ENCODE measurements around the gene KRTAP10-2.

KRTAP10-2 gene

DNA sequence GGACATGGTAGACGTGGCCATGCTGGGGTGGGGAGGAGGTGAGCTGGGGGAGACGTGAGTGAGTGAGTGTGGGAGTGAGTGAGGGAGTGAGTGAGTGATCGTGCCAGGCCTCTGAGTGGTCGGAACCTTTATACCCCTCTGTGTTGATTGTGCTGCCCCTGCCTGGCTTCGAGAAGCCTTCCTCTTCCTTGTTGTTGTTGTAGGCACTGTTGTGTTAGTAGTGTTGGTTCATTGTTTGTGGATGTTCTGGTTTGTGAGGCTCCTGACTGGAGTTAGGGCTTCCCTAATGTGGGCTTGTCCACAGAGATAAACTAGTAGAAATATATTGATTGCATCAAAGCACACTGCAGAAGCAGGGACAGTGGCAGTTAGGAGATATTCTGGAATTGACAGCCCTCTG is 7.4 kb upstream of the KRTAP10-2 start, which contains the start of gene KRTAP10-3:
KRTAP10-3 (minus strand) TSS at position 101 of the 400 bp plus-strand sequence; CDS start at position 21, 80 bp downstream.
- TF ChIP-seq TAF1 (IDR thresholded peaks at IDR 0.05; ENCODE audit: borderline replicate concordance, insufficient read depth, low read length) (no peak), SIN3A (IDR thresholded peaks at IDR 0.05; ENCODE audit: borderline replicate concordance, insufficient read depth, low read length) (no peak), FOXP2 (optimal IDR thresholded peaks at IDR 0.05; ENCODE audit: borderline replicate concordance, extremely low read depth, extremely low read length, insufficient read depth) (no peak), POLR2AphosphoS5 (IDR thresholded peaks at IDR 0.05; ENCODE audit: low read depth, low read length) (no peak)
- TF ChIP-seq, protein P1, sequence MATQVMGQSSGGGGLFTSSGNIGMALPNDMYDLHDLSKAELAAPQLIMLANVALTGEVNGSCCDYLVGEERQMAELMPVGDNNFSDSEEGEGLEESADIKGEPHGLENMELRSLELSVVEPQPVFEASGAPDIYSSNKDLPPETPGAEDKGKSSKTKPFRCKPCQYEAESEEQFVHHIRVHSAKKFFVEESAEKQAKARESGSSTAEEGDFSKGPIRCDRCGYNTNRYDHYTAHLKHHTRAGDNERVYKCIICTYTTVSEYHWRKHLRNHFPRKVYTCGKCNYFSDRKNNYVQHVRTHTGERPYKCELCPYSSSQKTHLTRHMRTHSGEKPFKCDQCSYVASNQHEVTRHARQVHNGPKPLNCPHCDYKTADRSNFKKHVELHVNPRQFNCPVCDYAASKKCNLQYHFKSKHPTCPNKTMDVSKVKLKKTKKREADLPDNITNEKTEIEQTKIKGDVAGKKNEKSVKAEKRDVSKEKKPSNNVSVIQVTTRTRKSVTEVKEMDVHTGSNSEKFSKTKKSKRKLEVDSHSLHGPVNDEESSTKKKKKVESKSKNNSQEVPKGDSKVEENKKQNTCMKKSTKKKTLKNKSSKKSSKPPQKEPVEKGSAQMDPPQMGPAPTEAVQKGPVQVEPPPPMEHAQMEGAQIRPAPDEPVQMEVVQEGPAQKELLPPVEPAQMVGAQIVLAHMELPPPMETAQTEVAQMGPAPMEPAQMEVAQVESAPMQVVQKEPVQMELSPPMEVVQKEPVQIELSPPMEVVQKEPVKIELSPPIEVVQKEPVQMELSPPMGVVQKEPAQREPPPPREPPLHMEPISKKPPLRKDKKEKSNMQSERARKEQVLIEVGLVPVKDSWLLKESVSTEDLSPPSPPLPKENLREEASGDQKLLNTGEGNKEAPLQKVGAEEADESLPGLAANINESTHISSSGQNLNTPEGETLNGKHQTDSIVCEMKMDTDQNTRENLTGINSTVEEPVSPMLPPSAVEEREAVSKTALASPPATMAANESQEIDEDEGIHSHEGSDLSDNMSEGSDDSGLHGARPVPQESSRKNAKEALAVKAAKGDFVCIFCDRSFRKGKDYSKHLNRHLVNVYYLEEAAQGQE (IDR thresholded peaks at IDR 0.05; ENCODE audit: insufficient read depth in 1 of 2, low read depth in 2 of 2, low read length in 2 of 2) = no peak

DNA sequence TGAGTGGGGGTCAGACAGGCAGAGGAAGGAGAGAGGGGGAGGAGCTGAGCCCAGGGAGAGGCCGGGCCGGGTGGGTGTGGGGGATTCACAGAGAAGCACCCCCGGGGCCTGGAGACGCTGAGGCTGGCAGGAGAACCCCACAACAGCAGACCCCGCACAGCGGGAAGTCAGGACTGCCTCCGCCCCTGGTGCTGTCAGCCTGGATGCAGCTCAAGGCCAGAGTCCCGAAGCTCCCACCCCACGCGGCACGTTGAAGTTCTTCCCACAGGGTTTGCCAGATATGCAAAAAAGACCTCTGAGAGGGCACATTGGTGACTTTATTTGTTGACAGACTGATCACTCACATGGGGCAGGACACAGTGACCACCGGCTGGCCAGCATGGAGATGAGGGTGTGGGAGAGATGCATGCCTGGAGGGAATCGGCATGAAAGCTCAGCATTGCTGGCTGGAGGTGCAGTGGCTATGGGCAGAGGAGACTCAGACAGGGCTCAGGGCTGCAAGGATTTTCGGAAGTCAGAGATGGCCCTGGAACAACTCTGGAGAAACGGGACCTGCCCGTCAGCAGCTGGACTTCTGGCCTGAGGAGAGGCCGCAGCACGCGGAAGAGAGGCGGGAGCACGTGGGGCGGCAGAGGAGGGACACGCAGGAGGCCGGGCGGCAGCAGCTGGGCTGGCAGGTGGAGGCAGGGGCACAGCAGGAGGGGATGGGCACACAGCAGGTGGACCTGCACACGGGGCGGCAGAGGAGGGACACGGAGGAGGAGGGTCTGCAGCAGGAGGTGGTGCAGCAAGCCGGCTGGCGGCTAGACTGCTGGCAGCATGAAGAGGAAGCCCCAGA is 6.4 kb upstream of the KRTAP10-2 start:
- TF ChIP-seq POLR2AphosphoS5 (IDR thresholded peaks at IDR 0.05; ENCODE audit: low read depth, low read length) (no peak), SIN3A (IDR thresholded peaks at IDR 0.05; ENCODE audit: borderline replicate concordance, insufficient read depth, low read length) (no peak), FOXP2 (optimal IDR thresholded peaks at IDR 0.05; ENCODE audit: borderline replicate concordance, extremely low read depth, extremely low read length, insufficient read depth) (no peak), TAF1 (IDR thresholded peaks at IDR 0.05; ENCODE audit: borderline replicate concordance, insufficient read depth, low read length) (no peak)
- TF ChIP-seq, protein P1 (IDR thresholded peaks at IDR 0.05; ENCODE audit: insufficient read depth in 1 of 2, low read depth in 2 of 2, low read length in 2 of 2) = no peak

DNA sequence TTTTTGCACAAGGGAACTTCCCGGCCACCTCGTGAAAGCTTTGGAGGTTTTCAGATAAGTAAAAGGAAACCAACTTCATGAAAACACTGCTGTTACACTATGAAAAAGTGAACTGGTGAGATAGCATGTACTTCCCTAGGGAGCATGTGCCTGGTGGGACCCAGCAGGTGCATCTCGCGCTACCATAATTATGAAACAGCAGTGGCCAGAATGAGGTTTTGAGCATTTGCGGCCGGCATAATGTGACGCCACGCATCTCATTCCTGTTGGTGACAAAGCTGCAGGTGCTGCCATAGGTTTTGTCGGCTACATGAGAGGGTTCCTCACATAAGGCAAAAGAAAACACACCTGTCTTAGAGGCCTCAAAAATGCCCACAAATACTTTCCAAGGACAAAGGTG is 5.6 kb upstream of the KRTAP10-2 start:
- TF ChIP-seq SIN3A (IDR thresholded peaks at IDR 0.05; ENCODE audit: borderline replicate concordance, insufficient read depth, low read length) (no peak), TAF1 (IDR thresholded peaks at IDR 0.05; ENCODE audit: borderline replicate concordance, insufficient read depth, low read length) (no peak), FOXP2 (optimal IDR thresholded peaks at IDR 0.05; ENCODE audit: borderline replicate concordance, extremely low read depth, extremely low read length, insufficient read depth) (no peak), POLR2AphosphoS5 (IDR thresholded peaks at IDR 0.05; ENCODE audit: low read depth, low read length) (no peak)
- TF ChIP-seq, protein P1 (IDR thresholded peaks at IDR 0.05; ENCODE audit: insufficient read depth in 1 of 2, low read depth in 2 of 2, low read length in 2 of 2) = no peak

DNA sequence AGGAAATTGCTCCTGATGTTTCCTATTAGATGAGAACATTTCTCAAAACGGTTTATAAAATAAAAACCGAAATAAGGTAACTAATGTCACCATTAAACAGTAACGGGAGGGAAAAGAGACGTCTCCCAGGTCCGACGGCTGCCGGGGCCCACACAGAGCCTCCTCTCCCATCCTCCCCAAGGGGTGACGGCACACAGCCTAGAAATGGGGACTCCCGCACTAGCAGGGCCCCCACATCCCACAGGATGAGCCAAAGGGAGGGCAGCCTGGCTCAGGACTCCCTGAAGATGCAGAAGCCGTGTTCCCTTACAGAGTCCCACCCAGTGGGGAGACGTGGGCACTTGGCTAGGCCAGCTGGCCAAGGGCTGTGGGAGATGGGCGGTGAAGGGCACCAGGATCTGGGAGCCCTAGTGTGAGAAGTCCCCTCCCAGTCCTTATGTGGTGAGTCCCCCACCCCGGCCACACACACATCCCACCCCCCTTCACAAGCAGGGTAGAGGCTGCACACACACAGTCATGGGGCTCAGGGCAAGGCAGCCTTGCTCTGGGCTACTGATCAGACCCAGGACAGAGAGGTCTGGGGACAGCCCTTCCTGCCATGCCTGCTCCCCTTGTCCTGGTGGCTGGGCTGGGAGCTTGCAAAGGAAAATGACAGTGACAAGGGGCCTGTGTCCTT is 4.0 kb upstream of the KRTAP10-2 start:
- TF ChIP-seq FOXP2 (optimal IDR thresholded peaks at IDR 0.05; ENCODE audit: borderline replicate concordance, extremely low read depth, extremely low read length, insufficient read depth) (no peak), TAF1 (IDR thresholded peaks at IDR 0.05; ENCODE audit: borderline replicate concordance, insufficient read depth, low read length) (no peak), SIN3A (IDR thresholded peaks at IDR 0.05; ENCODE audit: borderline replicate concordance, insufficient read depth, low read length) (no peak), POLR2AphosphoS5 (IDR thresholded peaks at IDR 0.05; ENCODE audit: low read depth, low read length) (no peak)
- TF ChIP-seq, protein P1 (IDR thresholded peaks at IDR 0.05; ENCODE audit: insufficient read depth in 1 of 2, low read depth in 2 of 2, low read length in 2 of 2) = no peak

Measured in PFSK-1 (cell line).